Cerebellar nuclear complex (tissue), 1 donor: Measurements from ENCODE around the gene NEDD4L.
"Not testable (repeated sequence)": the region's sequence is repeated elsewhere in the genome, so short reads cannot be mapped to it uniquely, and the experiment has no call there.

Source experiments
- DNase-seq, 2 experiments: peaks; one replicate each; lab custom pipeline; 2025; lab: John Stamatoyannopoulos, UW

The NEDD4L gene

DNA sequence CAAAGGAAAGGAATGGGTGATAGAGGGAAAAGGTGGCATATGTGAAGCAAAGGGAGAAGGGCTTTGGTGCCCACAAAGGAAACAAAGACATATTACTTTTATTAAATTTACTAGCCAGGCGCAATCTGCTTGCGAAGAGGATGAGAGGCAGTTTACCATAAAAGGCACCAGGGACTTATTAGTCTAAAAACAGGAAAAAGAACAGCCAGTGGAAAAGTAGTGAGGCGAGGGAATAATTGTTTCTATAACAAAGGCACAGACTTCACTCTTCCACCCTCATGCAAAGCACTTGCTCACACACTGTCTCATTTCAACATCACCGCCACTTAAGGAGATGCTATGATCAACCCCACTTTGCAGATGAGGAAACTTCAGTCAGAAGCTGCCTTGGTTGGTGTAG lies 374.3 kb downstream of the NEDD4L start:
- DNase-seq = no peak

GRCh38 chr18:58419587-58420199 lies 375.7 kb downstream of the NEDD4L start:
- DNase-seq = no peak

- no peak for DNase-seq
Observed at GRCh38 chr18:58426611-58427010, 382.6 kb downstream of the NEDD4L start.

DNA sequence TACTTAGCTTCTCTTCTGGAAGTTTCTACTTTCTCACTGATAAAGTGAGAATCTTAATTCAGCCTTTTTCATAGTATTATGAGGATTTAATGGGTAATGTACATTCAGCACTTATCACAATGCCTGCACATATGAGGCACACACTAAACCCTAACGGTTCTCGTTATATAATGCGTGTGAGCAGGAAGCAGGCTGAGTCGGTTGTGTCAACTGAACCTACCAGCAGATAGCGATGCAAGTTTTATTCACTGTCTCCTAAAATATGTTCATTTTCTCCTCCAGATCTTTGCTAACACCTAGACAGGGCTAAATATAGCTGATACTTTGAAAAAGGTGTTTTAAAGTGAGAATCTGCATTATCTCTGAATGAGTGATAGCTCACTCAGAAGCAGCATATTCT lies 383.3 kb downstream of the NEDD4L start:
- DNase-seq = no peak

DNA sequence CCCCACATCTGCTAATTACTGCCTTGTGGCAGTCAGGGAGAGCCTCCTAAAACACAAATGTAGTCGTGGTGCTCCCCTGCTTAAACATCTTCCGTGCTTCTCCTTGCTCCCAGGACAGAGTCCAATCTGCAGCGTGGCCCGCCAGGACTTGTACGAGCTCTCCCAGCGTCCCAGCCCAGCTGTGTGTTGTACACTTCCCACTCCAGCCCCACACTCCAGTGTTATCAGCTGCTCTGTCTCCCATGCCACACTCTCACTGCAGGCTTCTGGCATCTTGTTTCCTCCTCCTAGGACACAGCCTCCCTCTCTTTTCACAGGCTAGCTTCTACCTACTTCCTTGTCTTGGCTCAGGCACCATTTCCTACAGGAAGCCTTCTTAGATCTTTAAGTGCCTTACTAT lies 385.4 kb downstream of the NEDD4L start:
- DNase-seq = no peak

DNA sequence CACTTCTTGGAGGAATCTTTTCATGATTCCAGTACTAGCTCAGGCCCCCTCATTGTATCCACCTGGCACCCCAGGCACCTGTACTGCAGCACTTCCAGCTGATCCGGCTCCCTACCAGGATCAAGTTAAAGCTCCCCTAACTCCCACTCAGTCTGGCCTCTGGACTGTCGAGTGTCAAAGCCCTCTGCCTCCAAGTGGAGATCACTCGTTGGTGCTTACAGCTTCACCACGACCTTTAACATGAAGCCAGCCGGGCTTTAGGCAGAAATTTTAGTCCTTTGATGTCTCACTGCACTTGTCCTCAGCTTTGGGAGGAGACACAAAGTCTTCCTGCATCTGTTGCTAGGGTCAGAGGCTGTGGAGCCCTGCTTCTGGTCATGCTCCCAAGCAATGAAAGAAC lies 387.2 kb downstream of the NEDD4L start:
- DNase-seq = no peak

GRCh38 chr18:58432050-58432727 lies 388.2 kb downstream of the NEDD4L start:
- DNase-seq = no peak

GRCh38 chr18:58435221-58436005 lies 391.4 kb downstream of the NEDD4L start:
- not testable (repeated sequence) for DNase-seq

- no peak for DNase-seq
Observed at GRCh38 chr18:58438161-58438957, 394.3 kb downstream of the NEDD4L start.

GRCh38 chr18:58438958-58439300 lies 394.9 kb downstream of the NEDD4L start:
- no peak for DNase-seq

DNA sequence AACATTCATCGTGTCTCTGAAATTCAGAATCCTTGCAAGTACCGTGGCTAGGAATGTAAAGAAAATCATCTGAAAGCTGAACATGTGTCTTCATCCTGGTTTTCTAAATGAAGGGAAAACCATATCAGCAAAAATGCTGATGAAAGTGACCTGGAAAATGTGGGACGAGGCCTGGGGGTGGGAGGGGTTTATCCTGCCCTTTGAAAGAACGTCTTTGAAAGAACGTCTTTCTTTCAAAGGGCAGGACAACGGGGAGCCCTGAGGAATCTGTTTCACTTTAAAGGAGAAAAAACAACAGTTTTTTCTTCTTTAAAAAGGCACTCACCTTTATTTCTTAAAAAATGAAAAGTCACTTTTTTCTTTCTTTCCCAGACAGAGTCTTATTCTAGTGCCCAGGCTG lies 399.6 kb downstream of the NEDD4L start:
- DNase-seq = no peak

DNA sequence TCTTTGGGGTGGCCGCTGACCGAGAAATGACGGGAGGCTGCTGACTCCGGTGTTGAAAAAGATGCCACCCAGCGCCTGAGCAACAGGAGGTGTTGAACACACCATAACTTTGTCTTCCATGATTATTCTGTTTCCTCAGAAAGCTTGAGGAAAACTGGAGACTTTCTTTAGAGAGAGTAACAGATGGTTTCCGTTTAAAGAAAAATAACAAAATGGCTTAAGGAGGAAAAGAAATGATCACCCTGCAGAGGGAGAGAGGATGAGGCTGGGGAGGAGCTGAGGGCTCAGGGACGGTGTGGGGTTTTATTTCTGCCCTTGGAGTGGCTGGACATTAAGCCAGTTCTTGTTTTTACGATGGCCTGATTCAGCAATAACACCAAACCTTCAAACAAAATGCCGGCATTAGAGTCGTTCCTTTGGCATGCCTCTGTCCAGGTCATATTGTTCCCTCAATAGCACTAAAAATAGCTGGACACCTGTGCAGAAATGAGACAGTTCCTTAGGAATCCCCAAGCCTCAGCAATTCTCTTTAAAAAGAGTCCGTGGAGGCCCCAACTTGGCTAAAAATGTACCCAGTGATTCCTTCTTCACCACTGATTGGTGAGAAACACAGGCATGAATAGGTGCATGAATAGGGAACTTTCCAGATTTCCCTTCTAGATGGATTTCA lies 402.5 kb downstream of the NEDD4L start:
- DNase-seq = peak; percentile 48 to 78

DNA sequence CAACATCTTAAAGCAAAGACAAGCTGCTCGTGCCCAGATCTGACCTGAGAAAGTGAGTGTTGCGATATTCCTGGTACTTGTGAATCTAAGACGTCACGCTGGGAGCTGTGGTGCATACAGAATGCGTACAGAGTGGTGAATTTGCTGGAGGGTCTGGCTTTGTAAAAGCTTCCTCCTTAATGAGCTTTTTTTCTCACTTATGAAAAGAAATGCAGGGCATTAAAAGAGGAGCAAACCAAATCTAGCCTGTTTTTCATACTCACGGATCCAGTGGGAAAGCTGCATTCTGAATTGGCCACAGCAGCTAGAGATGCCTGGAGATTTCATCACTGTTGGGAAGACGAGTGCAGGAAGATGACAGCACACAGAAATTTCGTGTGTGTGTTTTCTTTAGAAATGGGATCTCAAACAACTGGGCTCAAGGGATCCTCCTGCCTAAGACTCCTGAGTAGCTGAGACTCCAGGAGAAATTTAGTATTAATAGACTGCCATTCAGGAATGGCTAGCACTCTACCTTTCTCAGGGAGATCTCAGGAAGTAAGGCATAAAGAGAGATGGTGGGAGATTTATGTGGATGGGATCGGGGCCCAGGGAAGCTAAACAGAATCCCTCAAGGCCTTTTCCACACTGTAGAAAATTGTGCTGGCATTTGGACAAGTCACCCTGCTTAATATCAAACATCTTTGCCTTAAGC lies 403.5 kb downstream of the NEDD4L start:
- peak in 1 of 2 experiments; percentile 54 for DNase-seq

- no peak for DNase-seq
Observed at GRCh38 chr18:58449464-58449863, 405.4 kb downstream of the NEDD4L start.
